Thyroid gland (tissue), 4 donors: ENCODE results near the gene PLXNA4.

Experiments used
- POLR2A ChIP-seq, 2 donors: fragments of 450-650 bp; IDR thresholded peaks; one replicate each; pipeline ENCODE4 v1.6.1; 2017; ENCODE audit warnings: antibody characterized with exemption in 2 of 2, mild to moderate bottlenecking in 2 of 2, moderate library complexity in 1 of 2
- TF ChIP-seq, protein P1 (sequence below), 6 experiments: fragments of 200-600 bp in 3 of 6; fragments of 450-650 bp in 3 of 6; sonication (generic) in 3 of 6; IDR thresholded peaks; one replicate each; pipeline ENCODE4 v1.5.1; 2016 to 2019; ENCODE audit warnings: antibody characterized with exemption in 6 of 6, mild to moderate bottlenecking in 2 of 6, inconsistent platforms in 1 of 6, moderate library complexity in 1 of 6

DNA sequence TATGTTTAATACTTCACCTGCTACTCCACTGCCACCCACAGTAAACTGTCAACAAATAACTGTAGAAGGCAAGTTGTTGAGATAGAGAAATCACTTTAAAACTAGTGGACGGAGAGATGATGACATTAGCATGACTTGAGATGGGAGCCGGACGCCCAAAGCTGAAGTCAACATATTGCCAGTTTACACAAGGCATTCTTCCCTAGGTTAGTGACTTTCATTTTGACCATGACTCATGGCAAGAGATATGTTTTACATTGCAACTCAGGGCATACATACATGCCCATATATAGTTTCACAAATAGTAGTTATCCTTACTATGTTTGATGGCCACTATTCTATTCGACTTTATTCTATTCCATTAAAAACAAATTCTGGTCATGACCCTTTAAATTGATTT is 296.6 kb downstream of the PLXNA4 start:
- TF ChIP-seq, protein P1, sequence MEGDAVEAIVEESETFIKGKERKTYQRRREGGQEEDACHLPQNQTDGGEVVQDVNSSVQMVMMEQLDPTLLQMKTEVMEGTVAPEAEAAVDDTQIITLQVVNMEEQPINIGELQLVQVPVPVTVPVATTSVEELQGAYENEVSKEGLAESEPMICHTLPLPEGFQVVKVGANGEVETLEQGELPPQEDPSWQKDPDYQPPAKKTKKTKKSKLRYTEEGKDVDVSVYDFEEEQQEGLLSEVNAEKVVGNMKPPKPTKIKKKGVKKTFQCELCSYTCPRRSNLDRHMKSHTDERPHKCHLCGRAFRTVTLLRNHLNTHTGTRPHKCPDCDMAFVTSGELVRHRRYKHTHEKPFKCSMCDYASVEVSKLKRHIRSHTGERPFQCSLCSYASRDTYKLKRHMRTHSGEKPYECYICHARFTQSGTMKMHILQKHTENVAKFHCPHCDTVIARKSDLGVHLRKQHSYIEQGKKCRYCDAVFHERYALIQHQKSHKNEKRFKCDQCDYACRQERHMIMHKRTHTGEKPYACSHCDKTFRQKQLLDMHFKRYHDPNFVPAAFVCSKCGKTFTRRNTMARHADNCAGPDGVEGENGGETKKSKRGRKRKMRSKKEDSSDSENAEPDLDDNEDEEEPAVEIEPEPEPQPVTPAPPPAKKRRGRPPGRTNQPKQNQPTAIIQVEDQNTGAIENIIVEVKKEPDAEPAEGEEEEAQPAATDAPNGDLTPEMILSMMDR (IDR thresholded peaks at IDR 0.05), result no peak
- TF ChIP-seq POLR2A (IDR thresholded peaks at IDR 0.05), result no peak
